Sigmoid colon (tissue), 4 donors: ENCODE measurements around the gene CAMK2N1.

Source experiments
- EP300 ChIP-seq, 4 donors: sonication (generic); formaldehyde crosslinking; IDR thresholded peaks; one replicate each; pipeline ENCODE4 v1.6.1; 2017; ENCODE audit warnings: antibody characterized with exemption in 4 of 4
- POLR2A ChIP-seq, 2 donors: fragments of 450-650 bp; IDR thresholded peaks; one replicate each; pipeline ENCODE4 v1.6.1; 2016; ENCODE audit warnings: antibody characterized with exemption in 2 of 2, mild to moderate bottlenecking in 2 of 2, moderate library complexity in 2 of 2
- POLR2AphosphoS5 ChIP-seq, 4 donors: sonication (generic); formaldehyde crosslinking; IDR thresholded peaks; one replicate each; pipeline ENCODE4 v1.6.1; 2017; ENCODE audit warnings: antibody characterized with exemption in 4 of 4
- TF ChIP-seq, protein P1 (sequence below), 4 experiments: fragments of 450-650 bp in 3 of 4; fragments of 200-600 bp in 1 of 4; IDR thresholded peaks; one replicate each; pipeline ENCODE4 v1.5.1; 2016 to 2019; ENCODE audit warnings: antibody characterized with exemption in 4 of 4, mild to moderate bottlenecking in 3 of 4, moderate library complexity in 2 of 4

DNA sequence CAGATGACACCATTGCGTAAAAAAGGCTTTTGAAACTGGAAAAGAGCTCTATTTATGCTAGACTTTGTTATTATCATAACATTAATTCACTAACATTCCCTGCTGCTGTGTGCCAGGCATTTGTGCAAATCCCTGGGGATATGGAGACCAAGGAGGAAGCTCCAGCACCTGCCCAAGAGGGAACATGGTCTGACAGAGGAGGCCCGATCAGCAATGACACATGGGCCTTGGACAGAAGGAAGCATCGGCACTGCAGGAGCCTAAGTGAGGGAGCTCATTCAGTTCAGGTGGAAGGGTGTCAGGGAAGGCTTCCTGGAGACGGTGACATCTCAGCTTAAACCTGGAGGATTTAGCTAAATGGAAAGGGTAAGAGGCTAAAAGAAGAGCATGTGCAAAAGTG lies 13.9 kb downstream of the CAMK2N1 start:
- no peak for TF ChIP-seq POLR2A (IDR thresholded peaks at IDR 0.05)
- TF ChIP-seq, protein P1, sequence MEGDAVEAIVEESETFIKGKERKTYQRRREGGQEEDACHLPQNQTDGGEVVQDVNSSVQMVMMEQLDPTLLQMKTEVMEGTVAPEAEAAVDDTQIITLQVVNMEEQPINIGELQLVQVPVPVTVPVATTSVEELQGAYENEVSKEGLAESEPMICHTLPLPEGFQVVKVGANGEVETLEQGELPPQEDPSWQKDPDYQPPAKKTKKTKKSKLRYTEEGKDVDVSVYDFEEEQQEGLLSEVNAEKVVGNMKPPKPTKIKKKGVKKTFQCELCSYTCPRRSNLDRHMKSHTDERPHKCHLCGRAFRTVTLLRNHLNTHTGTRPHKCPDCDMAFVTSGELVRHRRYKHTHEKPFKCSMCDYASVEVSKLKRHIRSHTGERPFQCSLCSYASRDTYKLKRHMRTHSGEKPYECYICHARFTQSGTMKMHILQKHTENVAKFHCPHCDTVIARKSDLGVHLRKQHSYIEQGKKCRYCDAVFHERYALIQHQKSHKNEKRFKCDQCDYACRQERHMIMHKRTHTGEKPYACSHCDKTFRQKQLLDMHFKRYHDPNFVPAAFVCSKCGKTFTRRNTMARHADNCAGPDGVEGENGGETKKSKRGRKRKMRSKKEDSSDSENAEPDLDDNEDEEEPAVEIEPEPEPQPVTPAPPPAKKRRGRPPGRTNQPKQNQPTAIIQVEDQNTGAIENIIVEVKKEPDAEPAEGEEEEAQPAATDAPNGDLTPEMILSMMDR (IDR thresholded peaks at IDR 0.05), result no peak
- no peak for TF ChIP-seq POLR2AphosphoS5 (IDR thresholded peaks at IDR 0.05)
- TF ChIP-seq EP300 (IDR thresholded peaks at IDR 0.05), result no peak
